ENCODE data around the gene TNFRSF11A.

The TNFRSF11A gene

DNA sequence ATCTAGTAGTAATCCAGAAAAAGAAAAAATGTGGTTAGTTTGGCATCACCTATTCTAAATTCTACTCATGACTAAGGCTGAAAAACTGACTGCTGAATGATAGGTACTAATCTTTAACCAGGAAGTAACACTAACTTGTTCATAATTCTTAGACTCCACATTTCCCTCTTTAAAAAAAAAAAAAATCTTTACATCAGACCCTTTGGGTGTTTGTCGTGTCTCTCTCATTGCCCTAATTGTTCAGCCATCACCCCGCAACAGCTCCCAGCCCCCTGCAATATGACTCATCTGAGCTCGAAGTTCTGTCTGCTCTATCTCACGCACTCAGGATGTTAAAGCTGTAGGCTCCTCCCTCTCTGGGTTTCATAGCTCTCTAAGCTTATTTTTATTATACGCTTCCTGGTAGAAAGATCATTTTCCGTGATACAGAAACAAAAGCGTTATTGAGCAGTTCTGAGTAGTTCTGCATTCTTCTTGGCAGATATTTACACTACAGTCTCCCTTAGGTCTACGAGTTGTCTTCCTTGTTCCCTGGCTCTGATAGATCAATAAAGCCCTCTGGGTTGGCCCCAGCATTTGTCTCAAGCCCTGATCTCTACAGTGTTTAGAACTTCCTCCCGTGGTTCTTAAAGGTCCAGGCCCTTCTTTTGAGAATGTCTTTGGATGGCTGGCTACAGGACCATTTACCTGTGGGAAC lies 95.6 kb downstream of the TNFRSF11A start:
- DNase-seq = peak; percentile 71

DNA sequence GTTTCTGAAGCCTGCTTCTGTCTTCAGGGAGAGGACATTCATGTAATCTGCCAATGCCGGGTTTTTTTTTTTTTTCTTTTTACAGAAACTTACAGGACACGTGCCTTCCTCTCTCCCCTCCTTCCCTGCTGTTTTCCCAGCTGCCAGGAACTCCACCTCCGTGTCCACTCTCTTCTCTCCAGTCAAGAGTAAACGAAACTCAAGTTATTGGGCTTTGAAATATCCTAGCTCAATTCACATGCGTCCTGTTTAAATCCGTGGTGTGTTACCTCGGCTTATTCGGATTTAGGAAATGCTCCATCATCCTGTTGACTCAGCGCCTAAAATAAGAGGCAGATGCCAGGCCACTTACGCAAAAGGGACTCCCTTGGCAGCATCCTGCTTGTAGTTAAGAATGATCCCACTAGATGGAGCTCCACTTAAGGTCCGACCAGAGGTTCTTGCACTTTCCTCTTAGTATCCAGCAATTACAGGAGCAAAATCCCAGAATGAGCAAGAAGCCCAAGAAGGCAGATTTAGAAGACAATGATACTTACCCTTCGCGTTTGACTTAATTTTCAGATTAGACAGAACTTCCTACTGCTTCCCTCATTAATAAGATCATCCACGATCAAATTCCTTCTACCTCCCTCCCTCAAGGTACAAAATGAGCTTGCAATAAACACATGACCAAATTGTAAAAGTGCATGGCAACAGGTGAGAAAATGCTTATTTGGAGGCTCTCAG lies 100.5 kb downstream of the TNFRSF11A start:
- peak; percentile 58 for DNase-seq

DNA sequence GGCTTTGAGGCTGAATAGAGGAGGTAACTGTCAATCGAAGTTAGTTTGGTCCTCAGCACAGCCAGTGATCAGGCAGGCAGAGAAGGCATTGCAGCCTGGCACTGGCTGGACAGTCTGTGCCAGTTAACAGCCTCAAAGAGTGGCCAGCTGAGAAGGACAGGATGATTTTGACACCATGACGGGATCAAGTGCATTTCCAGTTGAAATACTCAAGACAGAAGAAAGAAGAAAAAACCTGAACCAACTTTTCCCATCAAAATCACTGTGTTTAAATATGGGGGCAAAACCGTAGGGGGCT lies 101.0 kb downstream of the TNFRSF11A start:
- no peak for DNase-seq

DNA sequence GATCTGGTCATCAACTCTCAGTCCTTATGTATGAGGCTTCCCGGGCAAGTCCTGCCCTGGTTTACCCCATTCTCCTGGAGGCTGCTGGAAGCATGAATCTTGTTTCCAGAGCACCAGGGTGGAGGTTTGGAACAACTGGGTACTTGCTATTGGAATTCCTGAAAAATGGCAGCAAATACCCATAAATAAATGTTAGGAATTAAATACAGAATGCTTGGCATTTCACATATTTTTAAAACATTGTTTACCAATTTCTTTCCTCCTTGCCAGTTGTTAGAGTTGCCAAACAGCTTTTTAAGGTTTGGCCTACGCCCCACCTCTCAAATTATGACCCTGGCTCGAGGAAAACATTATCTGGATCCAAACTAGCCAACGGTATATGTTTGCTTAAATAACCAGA lies 107.1 kb downstream of the TNFRSF11A start:
- DNase-seq = no peak

DNA sequence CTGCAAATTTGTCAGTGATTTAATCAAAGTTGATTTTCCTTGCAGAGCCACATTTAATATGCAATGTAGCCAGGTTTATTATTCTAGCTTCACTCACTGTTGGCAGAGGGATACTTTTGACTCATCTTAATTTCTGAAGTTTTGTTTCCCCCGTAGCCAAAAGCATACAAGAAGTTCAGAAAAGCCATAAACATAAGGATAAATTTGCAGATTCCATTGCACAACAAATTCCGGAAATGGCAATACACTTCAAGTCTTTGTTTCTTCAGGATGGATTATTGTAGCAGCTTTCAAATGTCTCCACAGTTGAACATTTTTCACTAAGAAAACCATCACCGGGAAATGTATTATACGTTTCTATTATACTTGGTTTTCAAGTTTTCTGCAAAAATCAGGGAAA lies 109.7 kb downstream of the TNFRSF11A start:
- DNase-seq = no peak

DNA sequence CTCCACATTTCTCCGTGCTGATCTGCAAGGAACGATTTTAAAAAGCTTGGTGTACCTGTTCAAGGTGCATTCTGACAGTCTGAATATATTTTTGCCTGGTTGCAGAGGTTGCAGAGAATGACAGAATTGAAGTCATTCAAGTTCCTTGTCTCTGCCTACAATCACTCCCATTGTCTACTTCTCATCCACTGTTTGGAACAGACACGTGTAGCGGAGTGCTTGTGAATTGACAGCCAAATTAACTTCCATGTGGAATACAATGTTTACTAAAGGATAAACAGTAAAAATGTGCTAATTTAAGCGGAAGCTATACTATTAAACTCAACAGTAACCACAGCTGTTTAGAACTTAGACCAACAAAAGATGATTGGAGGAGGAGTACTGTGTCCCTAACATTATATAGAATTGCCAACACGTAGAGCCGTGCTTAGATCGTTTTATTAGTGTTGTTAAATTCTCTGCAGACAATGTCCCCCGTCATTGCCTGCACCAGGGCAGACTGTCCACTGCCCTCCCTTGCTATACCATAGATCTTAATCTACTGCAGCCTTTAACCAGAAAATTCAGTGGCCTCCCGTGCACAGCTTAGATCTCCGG lies 110.4 kb downstream of the TNFRSF11A start:
- no peak for DNase-seq

DNA sequence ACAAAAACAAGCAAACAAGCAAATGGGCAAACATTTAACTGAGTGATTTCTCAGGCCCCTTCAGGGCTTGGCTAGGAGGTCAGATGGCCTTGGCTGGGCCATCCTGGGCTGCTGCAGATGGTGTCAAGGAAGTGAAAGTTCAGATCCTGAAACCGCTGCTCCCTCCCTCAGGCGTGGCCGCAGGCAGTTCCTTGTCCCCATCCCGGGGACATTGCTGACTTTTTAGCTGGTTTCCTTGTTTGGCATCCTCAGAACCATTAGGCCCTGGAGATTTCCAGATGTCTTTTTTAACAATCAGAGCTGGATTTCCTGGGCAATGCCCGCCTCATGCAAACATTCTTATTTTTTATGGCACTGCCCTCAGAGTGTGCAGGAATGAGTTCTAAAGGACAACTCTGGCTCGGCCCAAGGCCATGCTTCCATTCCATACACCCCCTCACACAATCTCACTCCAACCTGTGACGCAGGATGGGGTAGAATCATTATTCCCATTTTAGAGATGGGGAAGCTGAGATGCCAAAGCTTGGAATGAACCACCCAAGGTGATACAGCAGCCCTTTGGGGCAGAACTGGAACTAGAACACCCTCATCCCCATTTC lies 111.6 kb downstream of the TNFRSF11A start:
- DNase-seq = no peak

DNA sequence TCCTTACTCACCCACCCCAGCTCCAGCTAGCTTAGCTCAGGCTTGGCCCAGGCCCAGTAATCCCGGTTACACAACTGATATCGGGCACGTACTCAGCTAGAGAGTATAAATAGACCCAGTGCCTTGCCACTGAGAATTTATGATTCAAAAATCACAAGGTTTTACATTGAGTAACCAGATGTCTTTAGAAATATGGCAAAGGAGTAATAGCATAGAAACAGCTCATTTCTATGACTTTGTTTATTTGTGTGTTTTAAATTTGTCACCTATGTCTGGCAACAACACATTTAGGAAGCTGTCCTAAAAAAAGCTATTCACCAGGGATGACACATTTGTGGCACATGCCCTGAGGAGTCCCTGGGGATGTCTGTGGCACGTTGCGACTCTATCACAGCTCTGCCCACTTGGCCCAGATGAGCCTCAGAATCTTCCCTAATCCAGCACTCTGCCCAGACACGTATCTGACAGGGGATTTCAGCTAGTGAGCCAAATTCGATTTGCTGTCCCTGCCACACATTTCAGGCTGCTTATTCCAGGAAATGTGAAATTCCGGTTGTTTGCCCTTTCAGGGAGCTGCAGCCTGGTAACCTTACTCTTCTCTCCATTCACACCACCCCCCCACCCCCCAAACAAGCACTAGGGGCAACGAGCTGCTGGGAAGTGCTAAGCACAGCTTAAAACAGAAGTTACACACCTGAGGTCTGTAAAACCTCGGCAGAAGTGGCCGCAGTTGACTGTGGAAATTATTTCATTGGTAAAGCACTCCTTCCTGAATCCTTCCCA lies 112.3 kb downstream of the TNFRSF11A start:
- no peak for DNase-seq

DNA sequence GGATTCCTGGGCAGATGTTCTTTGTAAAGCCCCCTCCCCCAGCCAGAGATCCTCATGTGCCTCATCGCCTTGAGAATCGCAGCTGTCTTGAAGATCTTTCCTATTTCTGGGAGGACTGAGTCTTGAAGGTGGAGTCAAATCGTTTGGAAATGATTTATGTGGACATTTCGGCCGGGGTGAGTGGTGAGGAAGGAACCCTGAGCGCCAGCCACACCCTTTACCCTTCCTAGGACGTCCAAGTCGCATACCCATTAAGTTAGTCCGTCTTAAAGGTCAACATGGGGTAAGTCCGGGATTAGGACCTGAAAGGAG lies 112.9 kb downstream of the TNFRSF11A start:
- DNase-seq = no peak

DNA sequence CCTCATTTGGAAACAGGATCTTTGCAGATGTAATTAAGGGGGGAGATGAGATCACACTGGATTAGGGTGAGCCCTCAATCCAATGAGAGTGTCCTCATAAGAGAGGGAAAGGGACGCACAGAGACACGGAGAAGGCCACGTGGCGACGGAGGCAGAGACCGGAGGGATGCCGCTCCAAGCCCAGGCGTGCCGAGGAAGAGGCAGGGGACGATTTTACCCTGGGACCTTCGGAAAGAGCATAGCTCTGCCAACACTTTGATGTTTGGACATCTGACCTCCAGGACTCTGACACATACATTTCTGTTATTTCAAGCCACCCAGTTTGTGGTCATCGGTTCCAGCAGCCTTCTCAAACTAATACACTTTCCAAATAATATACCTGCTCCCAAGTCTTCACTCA lies 113.3 kb downstream of the TNFRSF11A start:
- DNase-seq = no peak

DNA sequence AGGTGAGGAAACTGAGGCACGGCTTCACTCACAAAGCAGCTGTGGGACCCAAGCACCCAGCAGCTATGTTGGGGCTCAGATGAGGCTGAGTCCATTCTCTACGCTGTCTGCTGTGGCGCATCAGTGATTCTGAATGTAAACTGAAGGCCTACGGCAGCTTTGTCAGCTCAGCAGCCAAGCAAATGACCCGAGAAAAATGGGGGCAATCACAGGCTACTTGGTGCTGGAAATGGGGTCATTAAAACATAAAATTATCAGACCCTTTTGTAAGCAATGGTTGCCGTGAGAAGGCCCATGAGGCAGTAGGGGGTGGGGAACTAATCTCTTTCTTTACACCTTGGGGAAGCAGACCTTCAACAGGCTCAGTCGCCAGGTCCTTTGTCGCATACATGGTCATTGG lies 113.8 kb downstream of the TNFRSF11A start:
- DNase-seq = no peak
